ENCODE results near the gene ZNF506. TPM values are rescaled to one million over a fixed set of nuclear protein-coding genes. Genes with fewer than 3 reads are reported as not detected.
"Not testable (repeated sequence)": the region's sequence is repeated elsewhere in the genome, so short reads cannot be mapped to it uniquely, and the experiment has no call there.

The ZNF506 gene
- total RNA-seq, 2 donors from 2014 or later, result 20.0 to 30.0 TPM

DNA sequence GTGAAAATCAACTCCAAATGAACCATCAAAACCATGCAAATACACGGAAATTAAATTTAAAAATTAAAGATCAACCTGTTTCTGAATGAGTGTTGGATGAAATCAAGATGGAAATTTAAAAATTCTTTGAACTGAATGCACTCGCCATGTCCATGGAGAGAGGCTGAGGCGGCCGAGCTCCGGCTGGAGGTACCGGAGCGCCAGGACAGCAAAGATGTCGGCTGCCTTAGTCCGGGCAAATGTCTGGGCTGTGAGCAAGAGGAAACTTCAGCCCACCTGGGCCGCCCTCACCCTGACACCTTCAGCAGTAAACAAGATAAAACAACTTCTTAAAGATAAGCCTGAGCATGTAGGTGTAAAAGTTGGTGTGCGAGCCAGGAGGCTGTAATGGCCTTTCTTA lies 5.3 kb upstream of the ZNF506 start:
- DNase-seq, result no peak
- Histone ChIP-seq H3K4me3 (no peak overlapping the region), H3K27me3 (no peaks in the 10 kb centered on the region), H3K9me3 (peaks cover 0 to 9% (median 0%) of the 10 kb centered on the region in 3 donors), H3K4me1 (no peaks in the 10 kb centered on the region), H3K27ac (no peak overlapping the region), H3K36me3 (replicated peaks in 1 of 2; ENCODE audit: insufficient read depth in 1 of 2, low read depth in 2 of 2) (no peaks in the 10 kb centered on the region)
- WGBS, 2 donors, result 80 to 83% methylated on average over 11 of the region's 11 CpGs
- ATAC-seq, result no peak
- intact Hi-C loops (cut with DNase I), result no loop called here
- no peak for TF ChIP-seq POLR2A (IDR thresholded peaks at IDR 0.05)
- TF ChIP-seq CTCF (IDR thresholded peaks at IDR 0.05), result no peak

DNA sequence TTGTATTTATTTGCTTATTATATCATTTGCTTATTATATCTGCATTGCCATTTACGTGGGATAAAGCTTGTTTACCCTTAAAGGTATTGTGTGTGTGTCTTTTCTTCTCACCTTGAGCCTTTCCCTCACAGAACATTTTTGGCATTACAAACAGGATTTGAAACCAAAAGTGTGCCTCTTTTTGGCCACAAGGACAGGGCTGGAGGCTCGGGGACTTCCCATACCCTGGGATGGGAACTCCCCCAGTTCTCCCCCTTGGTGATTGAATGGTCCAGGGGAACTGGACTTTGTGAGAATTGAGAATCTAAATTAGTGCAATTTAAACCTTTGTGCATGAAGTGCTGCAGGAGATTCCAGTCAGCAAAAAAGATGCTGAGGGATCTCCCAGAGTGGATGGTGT lies 2.4 kb upstream of the ZNF506 start:
- TF ChIP-seq CTCF (IDR thresholded peaks at IDR 0.05) (no peak), POLR2A (IDR thresholded peaks at IDR 0.05) (no peak)
- peaks cover 13% of the 10 kb centered on the region for H3K4me1 ChIP-seq
- no peaks in the 10 kb centered on the region for H3K9me3 ChIP-seq
- DNase-seq (no peak), ATAC-seq (no peak)
- no peaks in the 10 kb centered on the region for H3K36me3 ChIP-seq (replicated peaks in 1 of 2; ENCODE audit: insufficient read depth in 1 of 2, low read depth in 2 of 2)
- H3K27me3 ChIP-seq, result no peaks in the 10 kb centered on the region
- WGBS, 2 donors, result 65 to 74% methylated on average over 2 of the region's 2 CpGs
- no peak overlapping the region for H3K27ac ChIP-seq
- H3K4me3 ChIP-seq, result no peak overlapping the region
- intact Hi-C loops (cut with DNase I), result no loop called here

- Histone ChIP-seq H3K27ac (peak overlapping the region; percentile 28 to 96 (median 84)), H3K4me3 (peak overlapping the region; percentile 28 to 65), H3K4me1 (peaks cover 19% of the 10 kb centered on the region)
- H3K36me3 ChIP-seq (replicated peaks in 1 of 2; ENCODE audit: insufficient read depth in 1 of 2, low read depth in 2 of 2); H3K9me3 ChIP-seq; H3K27me3 ChIP-seq; intact Hi-C loops (cut with DNase I): not testable (repeated sequence)
- DNase-seq, result peak in 2 of 4 donors; percentile 20 to 28
- peak; percentile 5 for ATAC-seq
- WGBS, 2 donors, result 4 to 7% methylated on average over 11 of the region's 11 CpGs
Measured at GRCh38 chr19:19821976-19822375, 426 bp upstream of the ZNF506 start.

- intact Hi-C loops (cut with DNase I), result no loop called here
- DNase-seq, result no peak
- no peak for TF ChIP-seq CTCF (IDR thresholded peaks at IDR 0.05)
- no peak for TF ChIP-seq POLR2A (IDR thresholded peaks at IDR 0.05)
Measured at GRCh38 chr19:19820774-19821320, 703 bp downstream of the ZNF506 start.

DNA sequence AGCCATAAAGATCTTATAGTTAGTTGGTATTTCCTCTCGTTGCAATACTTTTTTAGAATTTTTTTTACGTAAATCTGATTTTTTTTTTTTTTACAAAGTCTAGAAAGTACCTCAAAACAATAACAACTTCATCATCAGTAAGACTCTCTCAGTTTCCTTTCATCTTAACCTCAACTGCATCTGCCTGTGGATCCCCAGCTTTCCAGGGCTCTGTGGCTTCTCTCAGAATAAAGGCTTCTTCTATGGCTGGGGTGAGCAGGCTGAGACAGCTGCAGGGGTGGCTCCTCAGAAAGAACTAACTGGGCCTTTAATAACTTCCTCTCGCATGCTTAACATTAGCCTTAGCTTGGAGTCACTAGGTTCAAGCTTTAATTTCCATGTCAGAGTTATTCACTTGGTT lies 4.2 kb downstream of the ZNF506 start:
- intact Hi-C loops (cut with DNase I), result no loop called here
- WGBS, 2 donors, result 86 to 92% methylated on average over 3 of the region's 3 CpGs
- DNase-seq, result no peak
- ATAC-seq, result no peak
- Histone ChIP-seq H3K27me3 (no peaks in the 10 kb centered on the region), H3K27ac (no peak overlapping the region), H3K4me3 (no peak overlapping the region), H3K4me1 (peaks cover 21% of the 10 kb centered on the region), H3K36me3 (replicated peaks in 1 of 2; ENCODE audit: insufficient read depth in 1 of 2, low read depth in 2 of 2) (no peaks in the 10 kb centered on the region), H3K9me3 (no peaks in the 10 kb centered on the region)
- TF ChIP-seq POLR2A (IDR thresholded peaks at IDR 0.05) (no peak), CTCF (IDR thresholded peaks at IDR 0.05) (no peak)

More at GRCh38 chr19:19820774-19821320, 703 bp downstream of the ZNF506 start:
- H3K27ac ChIP-seq, result peak overlapping the region; percentile 73 to 96 (median 92)
- no peaks in the 10 kb centered on the region for H3K36me3 ChIP-seq (replicated peaks in 1 of 2; ENCODE audit: insufficient read depth in 1 of 2, low read depth in 2 of 2)
- WGBS, 2 donors, result 6 to 16% methylated on average over 12 to 17 of the region's 17 CpGs
- peak overlapping the region; percentile 28 to 65 for H3K4me3 ChIP-seq
- no peak for ATAC-seq
- no peaks in the 10 kb centered on the region for H3K27me3 ChIP-seq
- H3K4me1 ChIP-seq, result peaks cover 21% of the 10 kb centered on the region
- H3K9me3 ChIP-seq, result no peaks in the 10 kb centered on the region
